PFSK-1 (cell line): ENCODE measurements around the gene NTRK1.

Experiments used
- FOXP2 ChIP-seq: optimal IDR thresholded peaks from 2 replicates; pipeline ENCODE3; 2011; ENCODE audit warnings: borderline replicate concordance, control low read depth, inconsistent platforms; ENCODE audit not compliant: insufficient read depth; ENCODE audit errors: extremely low read length, extremely low read depth
- POLR2AphosphoS5 ChIP-seq: IDR thresholded peaks from 2 replicates; pipeline ENCODE4 v1.6.1; 2012; ENCODE audit warnings: low read depth, mild to moderate bottlenecking, control low read depth, low read length, moderate library complexity
- SIN3A ChIP-seq: IDR thresholded peaks from 2 replicates; pipeline ENCODE4 v1.6.1; 2012; ENCODE audit warnings: mild to moderate bottlenecking, low read length, moderate library complexity, borderline replicate concordance; ENCODE audit not compliant: insufficient read depth
- TAF1 ChIP-seq: IDR thresholded peaks from 2 replicates; pipeline ENCODE4 v1.6.1; 2012; ENCODE audit warnings: low read length, control low read depth, borderline replicate concordance; ENCODE audit not compliant: insufficient read depth
- TF ChIP-seq, protein P1 (sequence below), 2 experiments: IDR thresholded peaks; 2 replicates each; pipeline versions ENCODE4 v1.6.1 to v1.8.0; 2011 to 2012; ENCODE audit warnings: low read depth in 2 of 2, low read length in 2 of 2, control low read depth in 1 of 2, inconsistent platforms in 1 of 2, mild to moderate bottlenecking in 1 of 2, moderate library complexity in 1 of 2; ENCODE audit not compliant: insufficient read depth in 1 of 2

DNA sequence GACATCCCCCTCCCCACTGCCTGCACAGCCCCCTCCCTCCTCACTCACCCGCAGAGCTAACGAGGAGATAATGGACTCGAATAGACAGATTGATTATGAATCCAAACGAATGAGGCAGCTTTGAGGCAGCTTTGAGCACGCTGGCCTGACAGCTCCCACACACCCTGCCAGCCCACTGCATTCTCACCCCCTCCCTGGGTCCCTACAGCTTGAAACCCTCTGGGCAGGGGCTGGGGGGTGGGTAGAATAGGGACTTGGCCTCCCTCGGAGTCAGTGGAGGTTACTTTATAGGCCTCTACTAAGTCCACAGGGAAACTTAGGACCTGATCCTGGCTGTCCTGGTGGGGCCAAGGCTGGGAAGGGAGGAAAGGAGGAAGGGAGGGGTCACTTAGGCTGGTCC is 1.9 kb downstream of the NTRK1 start:
- TF ChIP-seq, protein P1, sequence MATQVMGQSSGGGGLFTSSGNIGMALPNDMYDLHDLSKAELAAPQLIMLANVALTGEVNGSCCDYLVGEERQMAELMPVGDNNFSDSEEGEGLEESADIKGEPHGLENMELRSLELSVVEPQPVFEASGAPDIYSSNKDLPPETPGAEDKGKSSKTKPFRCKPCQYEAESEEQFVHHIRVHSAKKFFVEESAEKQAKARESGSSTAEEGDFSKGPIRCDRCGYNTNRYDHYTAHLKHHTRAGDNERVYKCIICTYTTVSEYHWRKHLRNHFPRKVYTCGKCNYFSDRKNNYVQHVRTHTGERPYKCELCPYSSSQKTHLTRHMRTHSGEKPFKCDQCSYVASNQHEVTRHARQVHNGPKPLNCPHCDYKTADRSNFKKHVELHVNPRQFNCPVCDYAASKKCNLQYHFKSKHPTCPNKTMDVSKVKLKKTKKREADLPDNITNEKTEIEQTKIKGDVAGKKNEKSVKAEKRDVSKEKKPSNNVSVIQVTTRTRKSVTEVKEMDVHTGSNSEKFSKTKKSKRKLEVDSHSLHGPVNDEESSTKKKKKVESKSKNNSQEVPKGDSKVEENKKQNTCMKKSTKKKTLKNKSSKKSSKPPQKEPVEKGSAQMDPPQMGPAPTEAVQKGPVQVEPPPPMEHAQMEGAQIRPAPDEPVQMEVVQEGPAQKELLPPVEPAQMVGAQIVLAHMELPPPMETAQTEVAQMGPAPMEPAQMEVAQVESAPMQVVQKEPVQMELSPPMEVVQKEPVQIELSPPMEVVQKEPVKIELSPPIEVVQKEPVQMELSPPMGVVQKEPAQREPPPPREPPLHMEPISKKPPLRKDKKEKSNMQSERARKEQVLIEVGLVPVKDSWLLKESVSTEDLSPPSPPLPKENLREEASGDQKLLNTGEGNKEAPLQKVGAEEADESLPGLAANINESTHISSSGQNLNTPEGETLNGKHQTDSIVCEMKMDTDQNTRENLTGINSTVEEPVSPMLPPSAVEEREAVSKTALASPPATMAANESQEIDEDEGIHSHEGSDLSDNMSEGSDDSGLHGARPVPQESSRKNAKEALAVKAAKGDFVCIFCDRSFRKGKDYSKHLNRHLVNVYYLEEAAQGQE (IDR thresholded peaks at IDR 0.05; ENCODE audit: insufficient read depth in 1 of 2, low read depth in 2 of 2, low read length in 2 of 2) = no peak
- TF ChIP-seq TAF1 (no peak), POLR2AphosphoS5 (no peak), SIN3A (no peak), FOXP2 (no peak)
